ENCODE data around the gene PTMS.

PTMS gene

GRCh38 chr12:6787309-6787708 is 21.1 kb downstream of the PTMS start:
- no peak for DNase-seq (ENCODE audit: low read depth in 2 of 2)

GRCh38 chr12:6788972-6789924 is 23.1 kb downstream of the PTMS start, which contains the start of gene CD4:
CD4 (plus strand) TSS chr12:6789528; CDS start chr12:6800139, 10,611 bp downstream.
- DNase-seq (ENCODE audit: low read depth in 2 of 2), result no peak

GRCh38 chr12:6790496-6791150 is 24.5 kb downstream of the PTMS start:
- no peak for DNase-seq (ENCODE audit: low read depth in 2 of 2)

- DNase-seq (ENCODE audit: low read depth in 2 of 2), result no peak
Measured at GRCh38 chr12:6791931-6792520, 25.9 kb downstream of the PTMS start.

DNA sequence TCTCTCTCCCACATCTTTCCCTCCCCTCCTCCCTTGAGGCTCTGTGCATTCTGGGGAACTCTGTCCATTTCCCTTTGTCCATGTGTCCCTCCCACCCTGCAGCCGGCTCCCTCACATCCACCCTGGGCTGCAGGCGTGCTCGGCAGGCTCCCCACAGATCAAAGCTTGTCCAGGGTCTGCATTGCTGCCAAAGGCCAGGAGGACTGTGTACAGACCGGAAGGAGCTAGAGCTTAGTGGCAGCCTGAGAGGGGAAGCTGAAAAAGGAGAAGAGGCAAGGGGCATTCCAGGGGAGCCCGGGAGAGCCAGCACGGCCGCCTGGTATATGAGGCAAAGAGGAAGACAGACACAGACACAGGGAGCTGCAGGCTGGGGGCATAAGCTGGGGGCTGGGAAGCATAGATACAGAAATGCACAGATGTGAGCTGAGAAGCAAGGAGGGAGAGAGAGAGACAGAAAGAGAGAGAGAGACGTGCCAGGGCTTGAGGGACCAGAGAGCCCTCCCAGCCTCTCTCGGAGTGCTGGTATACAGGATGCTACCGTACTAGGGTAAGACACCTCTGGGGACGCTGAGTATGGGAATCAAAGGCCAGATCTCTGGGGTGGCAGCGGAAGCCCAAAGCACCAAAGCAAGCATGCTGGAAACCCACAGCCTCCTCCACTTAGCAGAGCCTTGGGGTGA is 26.5 kb downstream of the PTMS start:
- DNase-seq (ENCODE audit: low read depth in 2 of 2), result no peak

DNA sequence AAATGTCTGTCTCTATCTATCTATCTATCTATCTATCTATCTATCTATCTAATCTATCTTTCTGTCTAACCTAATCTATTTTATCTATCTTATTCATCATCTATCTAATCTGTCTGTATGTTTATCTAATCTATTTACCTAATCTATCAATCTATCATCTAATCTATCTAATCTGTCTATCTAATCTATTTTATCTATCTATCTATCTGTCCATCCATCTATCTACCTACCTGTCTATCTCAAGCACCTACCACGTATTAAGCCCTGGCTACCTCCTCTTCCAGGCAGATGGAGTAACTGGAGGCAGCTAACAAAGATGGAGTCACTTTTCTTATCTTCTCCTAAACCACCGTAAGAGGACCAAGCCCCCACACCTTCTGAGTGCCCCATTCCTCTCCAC is 28.9 kb downstream of the PTMS start:
- no peak for DNase-seq (ENCODE audit: low read depth in 2 of 2)

- no peak for DNase-seq (ENCODE audit: low read depth in 2 of 2)
Measured at GRCh38 chr12:6796576-6796975, 30.4 kb downstream of the PTMS start.

- DNase-seq (ENCODE audit: low read depth in 2 of 2), result no peak
Measured at GRCh38 chr12:6799147-6799546, 33.0 kb downstream of the PTMS start.

- DNase-seq (ENCODE audit: low read depth in 2 of 2), result no peak
Measured at GRCh38 chr12:6807170-6807569, 41.0 kb downstream of the PTMS start.

- DNase-seq (ENCODE audit: low read depth in 2 of 2), result no peak
Measured at GRCh38 chr12:6809056-6809455, 42.9 kb downstream of the PTMS start.

DNA sequence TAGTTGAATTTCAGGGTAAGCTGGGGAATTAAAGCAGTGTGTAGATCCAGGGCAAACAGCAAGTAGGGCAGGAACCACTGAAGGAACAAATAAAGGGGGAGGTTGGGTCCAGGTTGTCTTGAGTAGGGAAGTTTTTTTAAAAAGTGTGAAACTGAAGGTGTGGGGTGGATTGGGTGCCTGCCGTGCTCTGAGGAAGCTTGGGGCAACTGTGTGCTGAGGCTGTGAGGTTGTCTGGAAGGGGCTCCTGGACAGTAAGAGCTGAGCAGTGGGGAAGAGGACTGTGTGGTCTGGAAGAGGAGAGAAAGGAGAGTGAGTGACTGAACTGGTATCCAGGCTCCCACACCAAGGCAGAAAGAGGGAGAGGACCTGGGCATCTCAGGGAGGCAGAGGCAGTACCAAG is 44.6 kb downstream of the PTMS start:
- no peak for DNase-seq (ENCODE audit: low read depth in 2 of 2)

GRCh38 chr12:6813363-6813762 is 47.2 kb downstream of the PTMS start:
- DNase-seq (ENCODE audit: low read depth in 2 of 2), result no peak

GRCh38 chr12:6816598-6816997 is 50.4 kb downstream of the PTMS start:
- no peak for DNase-seq (ENCODE audit: low read depth in 2 of 2)

DNA sequence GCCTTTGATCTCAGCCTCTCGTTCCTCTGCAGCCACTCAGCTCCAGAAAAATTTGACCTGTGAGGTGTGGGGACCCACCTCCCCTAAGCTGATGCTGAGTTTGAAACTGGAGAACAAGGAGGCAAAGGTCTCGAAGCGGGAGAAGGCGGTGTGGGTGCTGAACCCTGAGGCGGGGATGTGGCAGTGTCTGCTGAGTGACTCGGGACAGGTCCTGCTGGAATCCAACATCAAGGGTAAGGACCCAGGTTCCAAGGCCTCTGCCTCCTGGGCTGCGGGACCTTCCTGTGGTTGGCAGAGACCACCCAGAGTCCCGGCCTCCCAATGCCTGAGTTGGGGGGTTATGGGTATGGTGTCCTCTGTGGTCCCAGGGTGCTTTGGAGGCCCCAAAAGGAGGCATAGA is 50.9 kb downstream of the PTMS start:
- no peak for DNase-seq (ENCODE audit: low read depth in 2 of 2)

- DNase-seq (ENCODE audit: low read depth in 2 of 2), result no peak
Measured at GRCh38 chr12:6817662-6818157, 51.5 kb downstream of the PTMS start.

DNA sequence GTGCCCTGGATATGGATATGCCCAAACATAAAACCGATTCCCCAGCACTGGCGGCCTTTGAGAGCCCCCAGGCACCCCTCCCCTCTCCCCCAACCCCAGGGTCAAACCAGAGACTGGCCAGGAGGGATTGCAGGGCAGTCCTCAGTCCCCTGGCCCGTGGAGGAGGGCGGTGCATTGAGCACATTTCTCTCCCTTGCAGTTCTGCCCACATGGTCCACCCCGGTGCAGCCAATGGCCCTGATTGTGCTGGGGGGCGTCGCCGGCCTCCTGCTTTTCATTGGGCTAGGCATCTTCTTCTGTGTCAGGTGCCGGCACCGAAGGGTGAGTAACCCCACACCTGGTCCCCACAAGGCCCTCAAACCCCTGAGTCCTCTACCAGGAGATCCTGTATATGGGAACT is 52.1 kb downstream of the PTMS start:
- DNase-seq (ENCODE audit: low read depth in 2 of 2), result no peak

DNA sequence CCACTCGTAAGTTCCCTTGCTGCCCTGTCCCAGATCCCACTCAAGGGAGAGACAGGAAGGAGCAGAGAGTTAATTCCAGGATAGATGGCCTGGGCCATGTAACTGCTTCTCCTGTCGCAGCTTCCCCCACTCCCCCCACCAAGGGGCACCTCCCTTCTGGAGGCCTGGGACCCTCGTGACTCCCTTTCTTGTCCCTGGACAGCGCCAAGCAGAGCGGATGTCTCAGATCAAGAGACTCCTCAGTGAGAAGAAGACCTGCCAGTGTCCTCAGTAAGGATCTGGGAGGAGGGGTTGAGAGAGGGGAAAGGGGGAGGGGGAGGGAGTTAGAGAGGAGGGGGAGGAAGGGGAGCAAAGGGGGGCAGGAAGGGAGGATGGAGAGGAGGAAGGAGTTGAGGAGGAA is 52.5 kb downstream of the PTMS start:
- DNase-seq (ENCODE audit: low read depth in 2 of 2), result no peak

DNA sequence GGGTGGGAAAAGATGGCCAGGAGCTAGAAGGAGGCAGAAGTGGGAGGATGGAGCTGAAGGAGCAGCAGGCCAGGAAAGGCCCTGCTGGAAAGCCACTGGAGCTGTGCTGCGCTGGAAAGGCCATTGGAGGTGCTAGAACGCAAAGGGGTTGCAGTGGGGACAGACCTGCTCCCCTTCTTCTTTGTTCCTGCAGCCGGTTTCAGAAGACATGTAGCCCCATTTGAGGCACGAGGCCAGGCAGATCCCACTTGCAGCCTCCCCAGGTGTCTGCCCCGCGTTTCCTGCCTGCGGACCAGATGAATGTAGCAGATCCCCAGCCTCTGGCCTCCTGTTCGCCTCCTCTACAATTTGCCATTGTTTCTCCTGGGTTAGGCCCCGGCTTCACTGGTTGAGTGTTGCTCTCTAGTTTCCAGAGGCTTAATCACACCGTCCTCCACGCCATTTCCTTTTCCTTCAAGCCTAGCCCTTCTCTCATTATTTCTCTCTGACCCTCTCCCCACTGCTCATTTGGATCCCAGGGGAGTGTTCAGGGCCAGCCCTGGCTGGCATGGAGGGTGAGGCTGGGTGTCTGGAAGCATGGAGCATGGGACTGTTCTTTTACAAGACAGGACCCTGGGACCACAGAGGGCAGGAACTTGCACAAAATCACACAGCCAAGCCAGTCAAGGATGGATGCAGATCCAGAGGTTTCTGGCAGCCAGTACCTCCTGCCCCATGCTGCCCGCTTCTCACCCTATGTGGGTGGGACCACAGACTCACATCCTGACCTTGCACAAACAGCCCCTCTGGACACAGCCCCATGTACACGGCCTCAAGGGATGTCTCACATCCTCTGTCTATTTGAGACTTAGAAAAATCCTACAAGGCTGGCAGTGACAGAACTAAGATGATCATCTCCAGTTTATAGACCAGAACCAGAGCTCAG is 53.2 kb downstream of the PTMS start:
- no peak for DNase-seq (ENCODE audit: low read depth in 2 of 2)

DNA sequence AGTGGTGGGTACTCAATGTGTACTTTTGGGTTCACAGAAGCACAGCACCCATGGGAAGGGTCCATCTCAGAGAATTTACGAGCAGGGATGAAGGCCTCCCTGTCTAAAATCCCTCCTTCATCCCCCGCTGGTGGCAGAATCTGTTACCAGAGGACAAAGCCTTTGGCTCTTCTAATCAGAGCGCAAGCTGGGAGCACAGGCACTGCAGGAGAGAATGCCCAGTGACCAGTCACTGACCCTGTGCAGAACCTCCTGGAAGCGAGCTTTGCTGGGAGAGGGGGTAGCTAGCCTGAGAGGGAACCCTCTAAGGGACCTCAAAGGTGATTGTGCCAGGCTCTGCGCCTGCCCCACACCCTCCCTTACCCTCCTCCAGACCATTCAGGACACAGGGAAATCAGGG is 54.0 kb downstream of the PTMS start:
- no peak for DNase-seq (ENCODE audit: low read depth in 2 of 2)
